Transverse colon (tissue), 3 donors: ENCODE measurements around the gene IRF2.
A peak's percentile ranks its signal among the peaks of the same experiment; 100 is the strongest.

ENCODE experiments used
- CTCF ChIP-seq, 5 experiments: fragments of 200-600 bp in 3 of 5; fragments of 450-650 bp in 2 of 5; sonication (generic) in 3 of 5; IDR thresholded peaks; 1 replicate in 2 of 5; 2 replicates in 3 of 5; pipeline ENCODE4 v1.5.1; 2016 to 2017; ENCODE audit warnings: antibody characterized with exemption in 5 of 5, inconsistent platforms in 3 of 5, mild to moderate bottlenecking in 2 of 5, moderate library complexity in 1 of 5
- EP300 ChIP-seq: sonication (generic); formaldehyde crosslinking; IDR thresholded peaks from one replicate; pipeline ENCODE4 v1.6.1; 2017; ENCODE audit warnings: antibody characterized with exemption, low read depth
- POLR2A ChIP-seq: fragments of 450-650 bp; IDR thresholded peaks from one replicate; pipeline ENCODE4 v1.6.1; 2016; ENCODE audit warnings: antibody characterized with exemption, mild to moderate bottlenecking, moderate library complexity

GRCh38 chr4:184348311-184349233 is 125.8 kb downstream of the IRF2 start:
- peak; percentile 60 for TF ChIP-seq EP300
- no peak for TF ChIP-seq CTCF (IDR thresholded peaks at IDR 0.05)
- peak; percentile 91 for TF ChIP-seq POLR2A
